K562 treated with DMSO at 1 percent for 4 hours (cell line): Measurements from ENCODE around the gene TAF11. TPM values are rescaled to one million over a fixed set of nuclear protein-coding genes. Genes with fewer than 3 reads are reported as not detected.

Source experiments
- total RNA-seq: library from RNA; unstranded; fragments of 300-600 nt; gene quantifications from 2 replicates; pipeline ENCODE4 v1.2.3, GENCODE V29; 2022; ENCODE audit not compliant: insufficient read depth

The TAF11 gene, protein sequence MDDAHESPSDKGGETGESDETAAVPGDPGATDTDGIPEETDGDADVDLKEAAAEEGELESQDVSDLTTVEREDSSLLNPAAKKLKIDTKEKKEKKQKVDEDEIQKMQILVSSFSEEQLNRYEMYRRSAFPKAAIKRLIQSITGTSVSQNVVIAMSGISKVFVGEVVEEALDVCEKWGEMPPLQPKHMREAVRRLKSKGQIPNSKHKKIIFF
- total RNA-seq = 30.1 and 41.8 TPM in 2 replicates

DNA sequence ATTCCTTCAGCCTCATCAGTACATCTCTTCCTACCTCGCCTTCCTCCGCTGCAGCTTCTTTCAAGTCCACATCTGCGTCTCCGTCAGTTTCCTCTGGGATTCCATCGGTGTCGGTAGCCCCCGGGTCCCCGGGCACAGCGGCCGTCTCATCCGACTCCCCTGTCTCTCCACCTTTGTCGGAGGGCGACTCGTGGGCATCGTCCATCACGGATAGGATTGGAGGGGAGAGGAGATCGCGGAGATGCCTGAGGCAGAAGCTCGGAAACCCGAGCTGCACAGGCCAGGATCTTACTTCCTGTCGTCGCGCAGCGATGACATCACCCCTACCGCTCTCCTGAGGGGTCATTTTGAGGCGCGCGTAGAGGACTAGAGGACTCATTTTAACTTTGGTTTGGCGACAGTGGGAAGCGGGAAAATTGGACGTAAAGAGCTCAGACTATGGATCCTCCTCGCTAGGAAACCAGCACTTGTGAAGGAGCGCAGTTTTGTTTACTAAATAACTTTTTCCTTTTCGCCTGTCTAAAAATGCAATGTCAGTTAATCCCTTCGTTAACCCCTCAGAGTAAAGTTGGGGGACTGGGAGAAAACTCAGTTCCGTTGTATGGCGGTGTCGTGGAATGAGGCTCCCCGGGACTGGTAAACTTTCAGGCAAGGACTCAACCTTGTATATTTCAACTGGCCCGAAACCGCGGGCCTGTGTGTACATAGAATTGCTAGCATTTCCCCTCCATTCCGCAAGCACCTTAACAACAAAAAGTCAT is at the start of gene TAF11:
TSS of gene TAF11 (minus strand) at position 290 of the 761 bp plus-strand sequence. CDS start at position 205, 85 bp downstream.

DNA sequence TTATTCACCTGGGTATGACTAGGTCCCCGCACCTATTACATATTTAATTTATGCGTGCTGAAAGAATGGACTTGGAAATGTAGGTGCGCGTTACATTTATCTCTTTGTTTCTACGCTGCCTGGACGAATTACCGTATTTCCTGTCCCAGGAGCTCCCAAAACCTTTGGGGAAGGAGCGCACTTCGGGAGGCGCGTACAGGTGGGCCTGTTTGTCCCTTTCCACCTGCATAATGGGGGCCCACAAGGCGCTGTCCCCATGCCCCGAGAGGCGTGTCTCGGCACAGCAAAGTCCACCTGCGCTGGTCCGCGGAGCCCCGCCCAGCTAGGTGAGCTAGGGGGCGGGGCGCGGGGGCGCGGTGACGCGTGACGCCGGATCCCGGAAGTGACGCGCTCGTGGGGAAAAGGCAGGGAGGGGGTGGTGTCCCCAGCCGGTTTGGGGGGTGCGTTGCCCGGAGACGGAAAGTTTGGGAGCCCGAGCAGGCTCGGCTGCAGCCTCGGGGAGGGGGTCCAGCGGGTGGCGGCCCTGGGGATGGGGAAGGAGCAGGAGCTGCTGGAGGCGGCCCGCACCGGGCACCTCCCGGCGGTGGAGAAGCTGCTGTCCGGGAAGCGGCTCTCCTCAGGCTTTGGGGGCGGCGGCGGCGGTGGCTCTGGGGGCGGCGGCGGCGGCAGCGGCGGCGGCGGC is 1.2 kb upstream of the TAF11 start, which contains the start of gene ANKS1A:
TSS of gene ANKS1A (plus strand) at position 382 of the 682 bp plus-strand sequence. CDS start at position 530, 148 bp downstream.

Other genes starting within 250 kb of the TAF11 start
- gene ILRUN, start 191.3 kb downstream of the TAF11 start, total RNA-seq = 99.0 and 117 TPM in 2 replicates
- gene SNRPC, start 130.5 kb downstream of the TAF11 start, total RNA-seq = 303 and 356 TPM in 2 replicates
- gene BLTP3A, start 96.0 kb downstream of the TAF11 start, total RNA-seq = 13.2 and 15.6 TPM in 2 replicates
- gene ANKS1A, start 1.2 kb upstream of the TAF11 start, total RNA-seq = 10.5 and 13.2 TPM in 2 replicates